Measurements from ENCODE around the gene PDE10A.

Gene PDE10A

GRCh38 chr6:165426892-165427291 is 236.1 kb downstream of the PDE10A start:
- no peak for DNase-seq (ENCODE audit: extremely low read depth in 1 of 2, low read depth in 1 of 2)

GRCh38 chr6:165422192-165422591 is 240.8 kb downstream of the PDE10A start:
- DNase-seq (ENCODE audit: extremely low read depth in 1 of 2, low read depth in 1 of 2), result no peak

GRCh38 chr6:165417278-165417865 is 245.7 kb downstream of the PDE10A start:
- DNase-seq (ENCODE audit: extremely low read depth in 1 of 2, low read depth in 1 of 2), result no peak

GRCh38 chr6:165404697-165405096 is 258.3 kb downstream of the PDE10A start:
- DNase-seq (ENCODE audit: extremely low read depth in 1 of 2, low read depth in 1 of 2), result no peak

GRCh38 chr6:165404296-165404695 is 258.7 kb downstream of the PDE10A start:
- no peak for DNase-seq (ENCODE audit: extremely low read depth in 1 of 2, low read depth in 1 of 2)

GRCh38 chr6:165403006-165403595 is 259.9 kb downstream of the PDE10A start:
- DNase-seq (ENCODE audit: extremely low read depth in 1 of 2, low read depth in 1 of 2), result no peak

GRCh38 chr6:165401092-165401491 is 261.9 kb downstream of the PDE10A start:
- DNase-seq (ENCODE audit: extremely low read depth in 1 of 2, low read depth in 1 of 2), result no peak

GRCh38 chr6:165390475-165390874 is 272.6 kb downstream of the PDE10A start:
- no peak for DNase-seq (ENCODE audit: extremely low read depth in 1 of 2, low read depth in 1 of 2)

GRCh38 chr6:165389534-165389933 is 273.5 kb downstream of the PDE10A start:
- DNase-seq (ENCODE audit: extremely low read depth in 1 of 2, low read depth in 1 of 2), result no peak

- no peak for DNase-seq (ENCODE audit: extremely low read depth in 1 of 2, low read depth in 1 of 2)
Measured at GRCh38 chr6:165383323-165383722, 279.7 kb downstream of the PDE10A start.

GRCh38 chr6:165376100-165376499 is 286.9 kb downstream of the PDE10A start:
- no peak for DNase-seq (ENCODE audit: extremely low read depth in 1 of 2, low read depth in 1 of 2)

GRCh38 chr6:165365371-165365770 is 297.7 kb downstream of the PDE10A start:
- DNase-seq (ENCODE audit: extremely low read depth in 1 of 2, low read depth in 1 of 2), result no peak

- no peak for DNase-seq (ENCODE audit: extremely low read depth in 1 of 2, low read depth in 1 of 2)
Measured at GRCh38 chr6:165345700-165346099, 317.3 kb downstream of the PDE10A start.

GRCh38 chr6:165340532-165340931 is 322.5 kb downstream of the PDE10A start:
- DNase-seq (ENCODE audit: extremely low read depth in 1 of 2, low read depth in 1 of 2), result no peak

- no peak for DNase-seq (ENCODE audit: extremely low read depth in 1 of 2, low read depth in 1 of 2)
Measured at GRCh38 chr6:165325609-165326008, 337.4 kb downstream of the PDE10A start.

- no peak for DNase-seq (ENCODE audit: extremely low read depth in 1 of 2, low read depth in 1 of 2)
Measured at GRCh38 chr6:165321555-165322145, 341.4 kb downstream of the PDE10A start.

- DNase-seq (ENCODE audit: extremely low read depth in 1 of 2, low read depth in 1 of 2), result no peak
Measured at GRCh38 chr6:165321150-165321549, 341.9 kb downstream of the PDE10A start.

- DNase-seq (ENCODE audit: extremely low read depth in 1 of 2, low read depth in 1 of 2), result no peak
Measured at GRCh38 chr6:165317723-165318122, 345.3 kb downstream of the PDE10A start.

GRCh38 chr6:165308926-165309731 is 353.9 kb downstream of the PDE10A start, which contains the start of gene C6orf118:
TSS of gene C6orf118 (minus strand) at chr6:165309605. CDS start at chr6:165309586, 19 bp downstream.
- no peak for DNase-seq (ENCODE audit: extremely low read depth in 1 of 2, low read depth in 1 of 2)

- no peak for DNase-seq (ENCODE audit: extremely low read depth in 1 of 2, low read depth in 1 of 2)
Measured at GRCh38 chr6:165306955-165307354, 356.1 kb downstream of the PDE10A start.

GRCh38 chr6:165301372-165302246 is 361.4 kb downstream of the PDE10A start:
- no peak for DNase-seq (ENCODE audit: extremely low read depth in 1 of 2, low read depth in 1 of 2)

All from stimulated activated CD8-positive, alpha-beta memory T cell treated with anti-CD3 and anti-CD28 coated beads, Interleukin-7, amount 100 ng/mL, for 48 hours (primary cell).